ENCODE data around the gene C5orf52. TPM values are rescaled to one million over a fixed set of nuclear protein-coding genes. Genes with fewer than 3 reads are reported as not detected.
"Not testable (repeated sequence)": the region's sequence is repeated elsewhere in the genome, so short reads cannot be mapped to it uniquely, and the experiment has no call there.

The C5orf52 gene
- total RNA-seq, 1 experiment from 2014 or later: 0.84 TPM

DNA sequence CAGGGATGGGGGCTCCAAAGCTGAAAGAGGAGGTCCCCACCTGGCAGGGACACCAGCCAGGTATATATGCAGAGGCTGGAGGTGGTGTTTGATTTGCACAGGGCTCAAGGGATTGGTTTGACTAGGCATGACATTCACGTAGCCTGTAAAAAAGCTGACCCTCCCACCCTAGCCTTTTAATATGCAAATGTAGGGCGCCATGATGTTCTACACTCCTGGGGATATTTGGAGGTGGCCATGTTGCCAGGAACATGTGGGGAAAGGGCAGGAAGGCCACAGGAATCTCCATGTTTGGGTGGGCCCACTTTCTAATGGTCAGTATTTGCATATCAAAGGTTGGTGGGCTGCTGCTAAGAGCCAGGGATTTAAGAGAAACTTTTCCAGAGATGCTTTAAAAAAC is 47.9 kb downstream of the C5orf52 start:
- H3K4me3 ChIP-seq (ENCODE audit: low read length): no peak overlapping the region
- H4K20me1 ChIP-seq (ENCODE audit: low read length): no peaks in the 10 kb centered on the region
- intact Hi-C loops (cut with micrococcal nuclease): loop anchor here (2.0 kb wide), 2 partner anchors 112 to 144 kb away; partner anchors contain the start of gene ADAM19
- peak overlapping the region; percentile 58; the same call in 1 of the 2 replicates for H3K27ac ChIP-seq (ENCODE audit: low read length)
- H3K9me2 ChIP-seq (replicated peaks; ENCODE audit: low read length): no peaks in the 10 kb centered on the region
- H3K79me2 ChIP-seq (ENCODE audit: low read length): no peaks in the 10 kb centered on the region
- ATAC-seq (no peak), DNase-seq (no peak)
- no peaks in the 10 kb centered on the region for H3K27me3 ChIP-seq (ENCODE audit: low read length)
- no peaks in the 10 kb centered on the region for H3K9me3 ChIP-seq (ENCODE audit: low read length)
- ChIA-PET CTCF (interaction anchor here (0.6 to 1.2 kb wide), 4 partner anchors 24 to 391 kb away, joined by 3 to 9 read pairs (median 6); partner anchors contain the start of gene LSM11), POLR2A (ENCODE audit: unreplicated experiment) (interaction anchor here (0.6 kb wide), 1 partner anchor 107 kb away, joined by 3 read pairs; no protein-coding TSS in a partner anchor)
- TF ChIP-seq EZH2 (IDR thresholded peaks at IDR 0.05; ENCODE audit: low read length, unreplicated experiment) (no peak), EZH2phosphoT487 (IDR thresholded peaks at IDR 0.05; ENCODE audit: borderline replicate concordance, low read length) (no peak)
- TF ChIP-seq, protein P1, sequence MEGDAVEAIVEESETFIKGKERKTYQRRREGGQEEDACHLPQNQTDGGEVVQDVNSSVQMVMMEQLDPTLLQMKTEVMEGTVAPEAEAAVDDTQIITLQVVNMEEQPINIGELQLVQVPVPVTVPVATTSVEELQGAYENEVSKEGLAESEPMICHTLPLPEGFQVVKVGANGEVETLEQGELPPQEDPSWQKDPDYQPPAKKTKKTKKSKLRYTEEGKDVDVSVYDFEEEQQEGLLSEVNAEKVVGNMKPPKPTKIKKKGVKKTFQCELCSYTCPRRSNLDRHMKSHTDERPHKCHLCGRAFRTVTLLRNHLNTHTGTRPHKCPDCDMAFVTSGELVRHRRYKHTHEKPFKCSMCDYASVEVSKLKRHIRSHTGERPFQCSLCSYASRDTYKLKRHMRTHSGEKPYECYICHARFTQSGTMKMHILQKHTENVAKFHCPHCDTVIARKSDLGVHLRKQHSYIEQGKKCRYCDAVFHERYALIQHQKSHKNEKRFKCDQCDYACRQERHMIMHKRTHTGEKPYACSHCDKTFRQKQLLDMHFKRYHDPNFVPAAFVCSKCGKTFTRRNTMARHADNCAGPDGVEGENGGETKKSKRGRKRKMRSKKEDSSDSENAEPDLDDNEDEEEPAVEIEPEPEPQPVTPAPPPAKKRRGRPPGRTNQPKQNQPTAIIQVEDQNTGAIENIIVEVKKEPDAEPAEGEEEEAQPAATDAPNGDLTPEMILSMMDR (conservative IDR thresholded peaks at IDR 0.05; ENCODE audit: low read depth, low read length): no peak
- no peak overlapping the region for H3K4me2 ChIP-seq (ENCODE audit: low read length)
- H3F3A ChIP-seq (ENCODE audit: low read length, unreplicated experiment): no peaks in the 10 kb centered on the region
- no TSS peak for BruUV-seq (replicated peaks)
- H3K9ac ChIP-seq (ENCODE audit: low read length): no peak overlapping the region
- H2AFZ ChIP-seq (ENCODE audit: low read length): peak overlapping the region; percentile 8; the same call in 1 of the 2 replicates
- H3K36me3 ChIP-seq (ENCODE audit: low read depth, low read length): no peaks in the 10 kb centered on the region
- H3K4me1 ChIP-seq (ENCODE audit: insufficient read depth, low read length): peaks cover 20% of the 10 kb centered on the region

DNA sequence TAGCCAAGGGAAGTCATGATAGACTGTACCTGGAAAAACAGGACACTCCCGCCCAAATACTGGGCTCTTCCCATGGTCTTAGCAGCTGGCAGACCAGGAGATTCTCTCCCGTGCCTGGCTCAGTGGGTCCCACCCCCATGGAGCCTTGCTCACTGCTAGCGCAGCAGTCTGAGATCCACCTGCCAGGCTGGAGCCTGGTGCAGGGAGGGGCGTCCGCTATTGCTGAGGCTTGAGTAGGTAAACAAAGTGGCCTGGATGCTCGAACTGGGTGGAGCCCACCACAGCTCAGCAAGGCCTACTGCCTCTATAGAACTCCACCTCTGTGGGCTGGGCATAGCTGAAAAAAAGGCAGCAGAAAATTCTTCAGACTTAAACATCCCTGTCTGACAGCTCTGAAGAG is 49.8 kb downstream of the C5orf52 start:
- intact Hi-C loops (cut with micrococcal nuclease): no loop called here
- no peaks in the 10 kb centered on the region for H3K27me3 ChIP-seq (ENCODE audit: low read length)
- H3K79me2 ChIP-seq (ENCODE audit: low read length): no peaks in the 10 kb centered on the region
- H3K9me3 ChIP-seq (ENCODE audit: low read length): no peaks in the 10 kb centered on the region
- ChIA-PET POLR2A (ENCODE audit: unreplicated experiment) (no interaction called here), CTCF (no interaction called here)
- H3K36me3 ChIP-seq (ENCODE audit: low read depth, low read length): no peaks in the 10 kb centered on the region
- no peaks in the 10 kb centered on the region for H3F3A ChIP-seq (ENCODE audit: low read length, unreplicated experiment)
- no peak overlapping the region for H3K4me3 ChIP-seq (ENCODE audit: low read length)
- no peaks in the 10 kb centered on the region for H3K9me2 ChIP-seq (replicated peaks; ENCODE audit: low read length)
- TF ChIP-seq, protein P1 (conservative IDR thresholded peaks at IDR 0.05; ENCODE audit: low read depth, low read length): no peak
- TF ChIP-seq EZH2phosphoT487 (IDR thresholded peaks at IDR 0.05; ENCODE audit: borderline replicate concordance, low read length) (no peak), EZH2 (IDR thresholded peaks at IDR 0.05; ENCODE audit: low read length, unreplicated experiment) (no peak)
- no peak overlapping the region for H3K9ac ChIP-seq (ENCODE audit: low read length)
- ATAC-seq (no peak), DNase-seq (no peak)
- peaks cover 18% of the 10 kb centered on the region for H3K4me1 ChIP-seq (ENCODE audit: insufficient read depth, low read length)
- no peak overlapping the region for H3K4me2 ChIP-seq (ENCODE audit: low read length)
- no peaks in the 10 kb centered on the region for H4K20me1 ChIP-seq (ENCODE audit: low read length)
- no TSS peak for BruUV-seq (replicated peaks)
- no peak overlapping the region for H3K27ac ChIP-seq (ENCODE audit: low read length)
- H2AFZ ChIP-seq (ENCODE audit: low read length): no peak overlapping the region

DNA sequence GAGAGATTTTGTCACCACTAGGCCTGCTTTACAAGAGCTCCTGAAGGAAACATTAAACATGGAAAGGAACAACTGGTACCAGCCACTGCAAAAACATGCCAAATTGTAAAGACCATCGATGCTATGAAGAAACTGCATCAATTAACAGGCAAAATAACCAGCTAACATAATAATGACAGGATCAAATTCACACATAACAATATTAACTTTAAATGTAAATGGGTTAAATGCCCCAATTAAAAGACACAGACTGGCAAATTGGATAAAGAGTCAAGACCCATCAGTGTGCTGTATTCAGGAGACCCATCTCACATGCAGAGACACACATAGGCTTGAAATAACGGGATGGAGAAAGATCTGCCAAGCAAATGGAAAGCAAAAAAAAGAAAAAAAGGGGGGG is 51.6 kb downstream of the C5orf52 start:
- H3F3A ChIP-seq (ENCODE audit: low read length, unreplicated experiment); H3K79me2 ChIP-seq (ENCODE audit: low read length); H3K27ac ChIP-seq (ENCODE audit: low read length); H3K36me3 ChIP-seq (ENCODE audit: low read depth, low read length); H3K4me3 ChIP-seq (ENCODE audit: low read length); H3K9me2 ChIP-seq (replicated peaks; ENCODE audit: low read length); H3K4me1 ChIP-seq (ENCODE audit: insufficient read depth, low read length); BruUV-seq (replicated peaks); H3K9me3 ChIP-seq (ENCODE audit: low read length); H2AFZ ChIP-seq (ENCODE audit: low read length); H3K4me2 ChIP-seq (ENCODE audit: low read length); DNase-seq; ATAC-seq; H4K20me1 ChIP-seq (ENCODE audit: low read length); intact Hi-C loops (cut with micrococcal nuclease); H3K27me3 ChIP-seq (ENCODE audit: low read length); H3K9ac ChIP-seq (ENCODE audit: low read length); POLR2A ChIA-PET (ENCODE audit: unreplicated experiment); CTCF ChIA-PET: not testable (repeated sequence)

DNA sequence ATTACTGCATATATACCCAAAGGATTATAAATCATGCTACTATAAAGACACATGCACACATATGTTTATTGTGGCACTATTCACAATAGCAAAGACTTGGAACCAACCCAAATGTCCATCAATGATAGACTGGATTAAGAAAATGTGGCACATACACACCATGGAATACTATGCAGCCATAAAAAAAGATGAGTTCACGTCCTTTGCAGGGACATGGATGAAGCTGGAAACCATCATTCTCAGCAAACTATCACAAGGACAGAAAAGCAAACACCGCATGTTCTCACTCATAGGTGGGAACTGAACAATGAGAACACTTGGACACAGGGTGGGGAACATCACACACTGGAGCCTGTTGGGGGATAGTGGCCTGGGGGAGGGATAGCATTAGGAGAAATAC is 55.3 kb downstream of the C5orf52 start:
- H3K4me2 ChIP-seq (ENCODE audit: low read length); intact Hi-C loops (cut with micrococcal nuclease); H3K36me3 ChIP-seq (ENCODE audit: low read depth, low read length); H3K9me2 ChIP-seq (replicated peaks; ENCODE audit: low read length); H3K4me1 ChIP-seq (ENCODE audit: insufficient read depth, low read length); POLR2A ChIA-PET (ENCODE audit: unreplicated experiment); H3K27ac ChIP-seq (ENCODE audit: low read length); BruUV-seq (replicated peaks); H3K4me3 ChIP-seq (ENCODE audit: low read length); H3K9ac ChIP-seq (ENCODE audit: low read length); DNase-seq; H3K27me3 ChIP-seq (ENCODE audit: low read length); H4K20me1 ChIP-seq (ENCODE audit: low read length); ATAC-seq; H2AFZ ChIP-seq (ENCODE audit: low read length); CTCF ChIA-PET; H3K9me3 ChIP-seq (ENCODE audit: low read length); H3F3A ChIP-seq (ENCODE audit: low read length, unreplicated experiment): not testable (repeated sequence)
- H3K79me2 ChIP-seq (ENCODE audit: low read length): peaks cover 11% of the 10 kb centered on the region

DNA sequence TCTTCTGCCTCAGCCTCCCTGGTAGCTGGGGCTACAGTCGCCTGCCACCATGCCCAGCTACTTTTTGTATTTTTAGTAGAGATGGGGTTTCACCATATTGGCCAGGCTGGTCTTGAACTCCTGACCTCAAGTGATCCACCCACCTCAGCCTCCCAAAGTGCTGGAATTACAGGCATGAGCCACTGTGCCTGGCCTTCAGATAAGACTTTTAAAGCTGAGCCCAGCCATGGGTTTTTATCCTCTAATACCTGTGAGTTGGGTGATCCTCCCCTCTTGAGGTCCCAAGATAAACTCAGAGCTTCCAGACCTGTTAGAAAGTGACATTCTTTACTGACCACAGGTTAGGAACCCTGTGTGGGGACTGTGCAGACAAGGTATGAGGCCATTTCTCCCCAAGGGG is 56.5 kb downstream of the C5orf52 start:
- H3K4me3 ChIP-seq (ENCODE audit: low read length); H4K20me1 ChIP-seq (ENCODE audit: low read length); H3K27ac ChIP-seq (ENCODE audit: low read length); BruUV-seq (replicated peaks); H3K27me3 ChIP-seq (ENCODE audit: low read length); POLR2A ChIA-PET (ENCODE audit: unreplicated experiment); H3K4me2 ChIP-seq (ENCODE audit: low read length); H3K9me2 ChIP-seq (replicated peaks; ENCODE audit: low read length); H2AFZ ChIP-seq (ENCODE audit: low read length); H3F3A ChIP-seq (ENCODE audit: low read length, unreplicated experiment); H3K9ac ChIP-seq (ENCODE audit: low read length); H3K36me3 ChIP-seq (ENCODE audit: low read depth, low read length); H3K9me3 ChIP-seq (ENCODE audit: low read length); DNase-seq; ATAC-seq; intact Hi-C loops (cut with micrococcal nuclease): not testable (repeated sequence)
- peaks cover 15% of the 10 kb centered on the region for H3K4me1 ChIP-seq (ENCODE audit: insufficient read depth, low read length)
- CTCF ChIA-PET: interaction anchor here (0.6 kb wide), 1 partner anchor 385 kb away, joined by 5 read pairs; no protein-coding TSS in a partner anchor
- H3K79me2 ChIP-seq (ENCODE audit: low read length): peaks cover 11% of the 10 kb centered on the region
